ENCODE results near the gene GALP.

DNA sequence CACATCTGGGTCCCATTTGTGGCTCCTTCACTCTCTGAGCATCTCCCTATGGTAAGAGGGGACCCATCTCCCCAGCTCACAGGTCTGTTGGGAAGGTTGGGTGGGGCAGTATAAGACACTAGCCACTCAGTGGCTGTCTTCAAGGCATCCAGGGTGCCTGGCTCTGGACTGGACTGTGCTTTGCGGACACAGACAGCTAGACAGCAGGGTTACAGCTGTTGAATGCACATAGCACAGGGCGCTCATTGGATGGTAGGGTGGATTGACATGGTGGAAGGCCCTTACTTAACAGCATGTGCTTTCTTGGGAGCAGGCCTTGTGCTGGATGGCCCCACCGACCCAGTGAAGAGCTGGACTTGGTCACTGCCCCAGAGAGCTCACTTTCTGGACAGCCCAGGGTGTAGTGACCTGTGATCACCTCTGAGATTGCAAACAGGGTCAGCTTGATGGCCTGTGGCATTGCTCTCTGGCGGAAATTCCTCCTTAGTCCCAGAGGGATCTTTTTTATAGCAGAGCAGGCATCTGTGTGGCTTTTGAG, 32.8 kb upstream of the GALP start:
- TF ChIP-seq ZNF341 (tag by site-specific recombination; IDR thresholded peaks at IDR 0.05; ENCODE audit: low read depth) (no peak), ZNF549 (tag by site-specific recombination; IDR thresholded peaks at IDR 0.05) (no peak), OSR2 (tag by site-specific recombination; IDR thresholded peaks at IDR 0.05) (no peak), KLF7 (tag by site-specific recombination; IDR thresholded peaks at IDR 0.05; ENCODE audit: borderline replicate concordance) (no peak)
- TF ChIP-seq, protein P1, sequence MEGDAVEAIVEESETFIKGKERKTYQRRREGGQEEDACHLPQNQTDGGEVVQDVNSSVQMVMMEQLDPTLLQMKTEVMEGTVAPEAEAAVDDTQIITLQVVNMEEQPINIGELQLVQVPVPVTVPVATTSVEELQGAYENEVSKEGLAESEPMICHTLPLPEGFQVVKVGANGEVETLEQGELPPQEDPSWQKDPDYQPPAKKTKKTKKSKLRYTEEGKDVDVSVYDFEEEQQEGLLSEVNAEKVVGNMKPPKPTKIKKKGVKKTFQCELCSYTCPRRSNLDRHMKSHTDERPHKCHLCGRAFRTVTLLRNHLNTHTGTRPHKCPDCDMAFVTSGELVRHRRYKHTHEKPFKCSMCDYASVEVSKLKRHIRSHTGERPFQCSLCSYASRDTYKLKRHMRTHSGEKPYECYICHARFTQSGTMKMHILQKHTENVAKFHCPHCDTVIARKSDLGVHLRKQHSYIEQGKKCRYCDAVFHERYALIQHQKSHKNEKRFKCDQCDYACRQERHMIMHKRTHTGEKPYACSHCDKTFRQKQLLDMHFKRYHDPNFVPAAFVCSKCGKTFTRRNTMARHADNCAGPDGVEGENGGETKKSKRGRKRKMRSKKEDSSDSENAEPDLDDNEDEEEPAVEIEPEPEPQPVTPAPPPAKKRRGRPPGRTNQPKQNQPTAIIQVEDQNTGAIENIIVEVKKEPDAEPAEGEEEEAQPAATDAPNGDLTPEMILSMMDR (tag by site-specific recombination; IDR thresholded peaks at IDR 0.05) = no peak
- TF ChIP-seq, protein P2, sequence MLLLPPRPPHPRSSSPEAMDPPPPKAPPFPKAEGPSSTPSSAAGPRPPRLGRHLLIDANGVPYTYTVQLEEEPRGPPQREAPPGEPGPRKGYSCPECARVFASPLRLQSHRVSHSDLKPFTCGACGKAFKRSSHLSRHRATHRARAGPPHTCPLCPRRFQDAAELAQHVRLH (tag by site-specific recombination; IDR thresholded peaks at IDR 0.05) = no peak
- TF ChIP-seq, protein P3, sequence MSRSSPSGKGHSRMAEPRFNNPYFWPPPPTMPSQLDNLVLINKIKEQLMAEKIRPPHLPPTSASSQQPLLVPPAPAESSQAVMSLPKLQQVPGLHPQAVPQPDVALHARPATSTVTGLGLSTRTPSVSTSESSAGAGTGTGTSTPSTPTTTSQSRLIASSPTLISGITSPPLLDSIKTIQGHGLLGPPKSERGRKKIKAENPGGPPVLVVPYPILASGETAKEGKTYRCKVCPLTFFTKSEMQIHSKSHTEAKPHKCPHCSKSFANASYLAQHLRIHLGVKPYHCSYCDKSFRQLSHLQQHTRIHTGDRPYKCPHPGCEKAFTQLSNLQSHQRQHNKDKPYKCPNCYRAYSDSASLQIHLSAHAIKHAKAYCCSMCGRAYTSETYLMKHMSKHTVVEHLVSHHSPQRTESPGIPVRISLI (tag by site-specific recombination; IDR thresholded peaks at IDR 0.05) = no peak
- TF ChIP-seq, protein P4, sequence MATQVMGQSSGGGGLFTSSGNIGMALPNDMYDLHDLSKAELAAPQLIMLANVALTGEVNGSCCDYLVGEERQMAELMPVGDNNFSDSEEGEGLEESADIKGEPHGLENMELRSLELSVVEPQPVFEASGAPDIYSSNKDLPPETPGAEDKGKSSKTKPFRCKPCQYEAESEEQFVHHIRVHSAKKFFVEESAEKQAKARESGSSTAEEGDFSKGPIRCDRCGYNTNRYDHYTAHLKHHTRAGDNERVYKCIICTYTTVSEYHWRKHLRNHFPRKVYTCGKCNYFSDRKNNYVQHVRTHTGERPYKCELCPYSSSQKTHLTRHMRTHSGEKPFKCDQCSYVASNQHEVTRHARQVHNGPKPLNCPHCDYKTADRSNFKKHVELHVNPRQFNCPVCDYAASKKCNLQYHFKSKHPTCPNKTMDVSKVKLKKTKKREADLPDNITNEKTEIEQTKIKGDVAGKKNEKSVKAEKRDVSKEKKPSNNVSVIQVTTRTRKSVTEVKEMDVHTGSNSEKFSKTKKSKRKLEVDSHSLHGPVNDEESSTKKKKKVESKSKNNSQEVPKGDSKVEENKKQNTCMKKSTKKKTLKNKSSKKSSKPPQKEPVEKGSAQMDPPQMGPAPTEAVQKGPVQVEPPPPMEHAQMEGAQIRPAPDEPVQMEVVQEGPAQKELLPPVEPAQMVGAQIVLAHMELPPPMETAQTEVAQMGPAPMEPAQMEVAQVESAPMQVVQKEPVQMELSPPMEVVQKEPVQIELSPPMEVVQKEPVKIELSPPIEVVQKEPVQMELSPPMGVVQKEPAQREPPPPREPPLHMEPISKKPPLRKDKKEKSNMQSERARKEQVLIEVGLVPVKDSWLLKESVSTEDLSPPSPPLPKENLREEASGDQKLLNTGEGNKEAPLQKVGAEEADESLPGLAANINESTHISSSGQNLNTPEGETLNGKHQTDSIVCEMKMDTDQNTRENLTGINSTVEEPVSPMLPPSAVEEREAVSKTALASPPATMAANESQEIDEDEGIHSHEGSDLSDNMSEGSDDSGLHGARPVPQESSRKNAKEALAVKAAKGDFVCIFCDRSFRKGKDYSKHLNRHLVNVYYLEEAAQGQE (tag by site-specific recombination; IDR thresholded peaks at IDR 0.05) = no peak
- TF ChIP-seq, protein P5, sequence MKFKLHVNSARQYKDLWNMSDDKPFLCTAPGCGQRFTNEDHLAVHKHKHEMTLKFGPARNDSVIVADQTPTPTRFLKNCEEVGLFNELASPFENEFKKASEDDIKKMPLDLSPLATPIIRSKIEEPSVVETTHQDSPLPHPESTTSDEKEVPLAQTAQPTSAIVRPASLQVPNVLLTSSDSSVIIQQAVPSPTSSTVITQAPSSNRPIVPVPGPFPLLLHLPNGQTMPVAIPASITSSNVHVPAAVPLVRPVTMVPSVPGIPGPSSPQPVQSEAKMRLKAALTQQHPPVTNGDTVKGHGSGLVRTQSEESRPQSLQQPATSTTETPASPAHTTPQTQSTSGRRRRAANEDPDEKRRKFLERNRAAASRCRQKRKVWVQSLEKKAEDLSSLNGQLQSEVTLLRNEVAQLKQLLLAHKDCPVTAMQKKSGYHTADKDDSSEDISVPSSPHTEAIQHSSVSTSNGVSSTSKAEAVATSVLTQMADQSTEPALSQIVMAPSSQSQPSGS (tag by site-specific recombination; IDR thresholded peaks at IDR 0.05; ENCODE audit: low read depth) = no peak
- TF ChIP-seq, protein P6, sequence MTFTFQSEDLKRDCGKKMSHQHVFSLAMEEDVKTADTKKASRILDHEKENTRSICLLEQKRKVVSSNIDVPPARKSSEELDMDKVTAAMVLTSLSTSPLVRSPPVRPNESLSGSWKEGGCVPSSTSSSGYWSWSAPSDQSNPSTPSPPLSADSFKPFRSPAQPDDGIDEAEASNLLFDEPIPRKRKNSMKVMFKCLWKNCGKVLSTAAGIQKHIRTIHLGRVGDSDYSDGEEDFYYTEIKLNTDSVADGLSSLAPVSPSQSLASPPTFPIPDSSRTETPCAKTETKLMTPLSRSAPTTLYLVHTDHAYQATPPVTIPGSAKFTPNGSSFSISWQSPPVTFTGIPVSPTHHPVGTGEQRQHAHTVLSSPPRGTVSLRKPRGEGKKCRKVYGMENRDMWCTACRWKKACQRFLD (tag by site-specific recombination; IDR thresholded peaks at IDR 0.05) = no peak

All from HEK293 (cell line).